Measurements from ENCODE around the gene PDE9A.

GRCh38 chr21:42790520-42791065, 137.2 kb downstream of the PDE9A start:
- TF ChIP-seq CTCF (conservative IDR thresholded peaks at IDR 0.05; ENCODE audit: low read depth in 2 of 2): no peak
- no peak for TF ChIP-seq EZH2phosphoT487 (IDR thresholded peaks at IDR 0.05; ENCODE audit: unreplicated experiment)
- no peak for TF ChIP-seq ETS1 (IDR thresholded peaks at IDR 0.05)
- TF ChIP-seq POLR2AphosphoS5 (IDR thresholded peaks at IDR 0.05; ENCODE audit: low read depth): no peak
- no peak for TF ChIP-seq REST (IDR thresholded peaks at IDR 0.05; ENCODE audit: unreplicated experiment)
- TF ChIP-seq EZH2 (IDR thresholded peaks at IDR 0.05; ENCODE audit: low read depth, unreplicated experiment): no peak
